HG03039 (cell line): Measurements from ENCODE around the gene TAPT1.
A peak's percentile ranks its signal among the peaks of the same experiment; 100 is the strongest.
"Not testable (repeated sequence)": the region's sequence is repeated elsewhere in the genome, so short reads cannot be mapped to it uniquely, and the experiment has no call there.

Experiments used
- ATAC-seq: cut with Tn5 transposase; IDR thresholded peaks from one replicate; pipeline ENCODE4 v1.9.1; 2021; ENCODE audit warnings: mild to moderate bottlenecking, moderate library complexity; ENCODE audit not compliant: unreplicated experiment

Gene TAPT1

GRCh38 chr4:16217300-16218051, 8.8 kb downstream of the TAPT1 start:
- ATAC-seq = peak; percentile 78

GRCh38 chr4:16213121-16213520, 13.2 kb downstream of the TAPT1 start:
- ATAC-seq = no peak

- no peak for ATAC-seq
These were observed 14.0 kb downstream of the TAPT1 start for GRCh38 chr4:16212138-16212782.

- ATAC-seq = no peak
These were observed 18.9 kb downstream of the TAPT1 start for GRCh38 chr4:16207409-16207808.

GRCh38 chr4:16206848-16207247, 19.4 kb downstream of the TAPT1 start:
- ATAC-seq = no peak

- no peak for ATAC-seq
These were observed 20.0 kb downstream of the TAPT1 start for GRCh38 chr4:16206301-16206700.

- peak; percentile 77 for ATAC-seq
These were observed 20.7 kb downstream of the TAPT1 start for GRCh38 chr4:16205298-16206164.

- no peak for ATAC-seq
These were observed 21.8 kb downstream of the TAPT1 start for GRCh38 chr4:16204505-16204904.

- ATAC-seq = no peak
These were observed 23.2 kb downstream of the TAPT1 start for GRCh38 chr4:16203083-16203482.

GRCh38 chr4:16202598-16202997, 23.7 kb downstream of the TAPT1 start:
- ATAC-seq = no peak

- ATAC-seq = no peak
These were observed 27.2 kb downstream of the TAPT1 start for GRCh38 chr4:16199093-16199492.

GRCh38 chr4:16197876-16198665, 28.2 kb downstream of the TAPT1 start:
- ATAC-seq = no peak

- ATAC-seq = no peak
These were observed 29.5 kb downstream of the TAPT1 start for GRCh38 chr4:16196482-16197393.

- ATAC-seq = no peak
These were observed 31.1 kb downstream of the TAPT1 start for GRCh38 chr4:16195209-16195608.

GRCh38 chr4:16194798-16195197, 31.5 kb downstream of the TAPT1 start:
- not testable (repeated sequence) for ATAC-seq

- no peak for ATAC-seq
These were observed 32.1 kb downstream of the TAPT1 start for GRCh38 chr4:16194214-16194613.

- ATAC-seq = no peak
These were observed 33.4 kb downstream of the TAPT1 start for GRCh38 chr4:16192631-16193518.

GRCh38 chr4:16192057-16192456, 34.2 kb downstream of the TAPT1 start:
- no peak for ATAC-seq

- no peak for ATAC-seq
These were observed 38.8 kb downstream of the TAPT1 start for GRCh38 chr4:16187455-16187854.
